HEK293T (cell line): ENCODE data around the gene AP5S1.
A peak's percentile ranks its signal among the peaks of the same experiment; 100 is the strongest.

Experiments used
- CTCF ChIA-PET: fragments of 350-600 bp; formaldehyde crosslinking; extraction: SDS; loops from one replicate; lab custom pipeline; 2021; ENCODE audit warnings: antibody characterized with exemption, inconsistent platforms; lab: Yijun Ruan, JAX
- POLR2A ChIA-PET: fragments of 350-600 bp; formaldehyde crosslinking; extraction: SDS; loops from one replicate; lab custom pipeline; 2020; ENCODE audit warnings: antibody characterized with exemption, inconsistent platforms; lab: Yijun Ruan, JAX
- DNase-seq: peaks from one replicate; pipeline ENCODE4 v3.0.0; 2012; ENCODE audit warnings: mixed read lengths; ENCODE audit errors: extremely low spot score
- ARNT ChIP-seq: fragments of 450-650 bp; IDR thresholded peaks from 2 replicates; pipeline ENCODE4 v1.6.1; 2017; ENCODE audit warnings: mild to moderate bottlenecking
- BHLHE40 ChIP-seq: fragments of 450-650 bp; IDR thresholded peaks from 2 replicates; pipeline ENCODE4 v1.6.1; 2016; ENCODE audit warnings: mild to moderate bottlenecking, moderate library complexity, borderline replicate concordance
- CTBP1 ChIP-seq: fragments of 450-650 bp; IDR thresholded peaks from 2 replicates; pipeline ENCODE4 v1.6.1; 2016; ENCODE audit warnings: borderline replicate concordance
- ELF4 ChIP-seq: fragments of 450-650 bp; IDR thresholded peaks from 2 replicates; pipeline ENCODE4 v1.6.1; 2017; ENCODE audit warnings: antibody characterized with exemption
- FOXA1 ChIP-seq: fragments of 450-650 bp; IDR thresholded peaks from 2 replicates; pipeline ENCODE4 v1.6.1; 2016; ENCODE audit warnings: mild to moderate bottlenecking
- FOXK2 ChIP-seq: fragments of 450-650 bp; IDR thresholded peaks from 2 replicates; pipeline ENCODE4 v1.6.1; 2016; ENCODE audit warnings: mild to moderate bottlenecking
- FOXM1 ChIP-seq: fragments of 450-650 bp; IDR thresholded peaks from 2 replicates; pipeline ENCODE4 v1.6.1; 2017; ENCODE audit warnings: mild to moderate bottlenecking, borderline replicate concordance
- HDGF ChIP-seq: fragments of 450-650 bp; IDR thresholded peaks from 2 replicates; pipeline ENCODE4 v1.6.1; 2017; ENCODE audit warnings: antibody characterized with exemption, borderline replicate concordance
- L3MBTL2 ChIP-seq: fragments of 450-650 bp; conservative IDR thresholded peaks from 2 replicates; pipeline ENCODE4 v1.6.1; 2016; ENCODE audit warnings: mild to moderate bottlenecking
- LEF1 ChIP-seq: fragments of 450-650 bp; IDR thresholded peaks from 2 replicates; pipeline ENCODE4 v1.6.1; 2017; ENCODE audit warnings: mild to moderate bottlenecking, borderline replicate concordance
- NFRKB ChIP-seq: fragments of 450-650 bp; IDR thresholded peaks from 2 replicates; pipeline ENCODE4 v1.6.1; 2016; ENCODE audit warnings: mild to moderate bottlenecking, moderate library complexity
- PKNOX1 ChIP-seq: fragments of 450-650 bp; IDR thresholded peaks from 2 replicates; pipeline ENCODE4 v1.6.1; 2016
- SP1 ChIP-seq: fragments of 450-650 bp; IDR thresholded peaks from 2 replicates; pipeline ENCODE4 v1.6.1; 2017
- SUZ12 ChIP-seq: fragments of 450-650 bp; IDR thresholded peaks from 2 replicates; pipeline ENCODE4 v1.6.1; 2016; ENCODE audit warnings: mild to moderate bottlenecking
- TARDBP ChIP-seq: fragments of 450-650 bp; IDR thresholded peaks from 2 replicates; pipeline ENCODE4 v1.6.1; 2016
- ZNF384 ChIP-seq: fragments of 450-650 bp; IDR thresholded peaks from 2 replicates; pipeline ENCODE4 v1.6.1; 2016

The AP5S1 gene

DNA sequence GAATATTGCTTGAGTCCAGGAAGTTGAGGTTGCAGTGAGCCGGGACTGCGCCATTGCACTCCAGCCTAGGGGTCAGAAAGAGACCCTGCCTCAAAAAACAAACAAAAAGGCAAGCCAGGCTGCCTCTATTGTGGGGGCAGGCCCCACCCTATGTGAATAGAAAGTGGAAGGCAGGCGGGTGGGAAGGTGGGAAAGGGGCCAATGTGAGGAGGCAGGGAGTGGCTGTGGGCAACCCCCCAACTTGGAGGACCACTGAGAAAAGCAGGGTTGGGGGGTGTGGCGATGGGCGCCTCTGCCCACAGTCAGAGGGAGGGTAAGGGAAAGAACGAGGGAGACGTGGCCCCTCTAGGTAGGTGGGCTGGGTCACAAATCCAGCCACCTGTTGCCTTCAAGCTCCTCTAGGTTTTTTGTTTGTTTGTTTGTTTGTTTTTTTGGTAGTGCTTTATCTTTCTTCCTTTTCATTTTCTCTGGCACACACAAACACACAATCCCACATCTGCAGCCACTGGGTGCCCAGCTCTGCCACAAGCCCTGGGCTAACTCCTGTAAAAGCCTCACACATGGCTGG is 5.3 kb upstream of the AP5S1 start:
- ChIA-PET CTCF (no interaction called here), POLR2A (no interaction called here)
- TF ChIP-seq FOXA1 (no peak), NFRKB (no peak), ZNF384 (no peak), SUZ12 (no peak), TARDBP (no peak), SP1 (no peak), LEF1 (no peak), HDGF (no peak), FOXM1 (no peak), L3MBTL2 (no peak), CTBP1 (no peak), BHLHE40 (no peak), FOXK2 (no peak)
- DNase-seq: no peak

- no peak for DNase-seq
- ChIA-PET CTCF (no interaction called here), POLR2A (no interaction called here)
- TF ChIP-seq TARDBP (no peak), ZNF384 (no peak), FOXK2 (no peak), ELF4 (no peak), FOXM1 (no peak), CTBP1 (no peak), SUZ12 (no peak), NFRKB (no peak), FOXA1 (no peak), LEF1 (no peak), BHLHE40 (no peak), SP1 (no peak)
These were observed 4.5 kb upstream of the AP5S1 start for GRCh38 chr20:3815703-3816315.

DNA sequence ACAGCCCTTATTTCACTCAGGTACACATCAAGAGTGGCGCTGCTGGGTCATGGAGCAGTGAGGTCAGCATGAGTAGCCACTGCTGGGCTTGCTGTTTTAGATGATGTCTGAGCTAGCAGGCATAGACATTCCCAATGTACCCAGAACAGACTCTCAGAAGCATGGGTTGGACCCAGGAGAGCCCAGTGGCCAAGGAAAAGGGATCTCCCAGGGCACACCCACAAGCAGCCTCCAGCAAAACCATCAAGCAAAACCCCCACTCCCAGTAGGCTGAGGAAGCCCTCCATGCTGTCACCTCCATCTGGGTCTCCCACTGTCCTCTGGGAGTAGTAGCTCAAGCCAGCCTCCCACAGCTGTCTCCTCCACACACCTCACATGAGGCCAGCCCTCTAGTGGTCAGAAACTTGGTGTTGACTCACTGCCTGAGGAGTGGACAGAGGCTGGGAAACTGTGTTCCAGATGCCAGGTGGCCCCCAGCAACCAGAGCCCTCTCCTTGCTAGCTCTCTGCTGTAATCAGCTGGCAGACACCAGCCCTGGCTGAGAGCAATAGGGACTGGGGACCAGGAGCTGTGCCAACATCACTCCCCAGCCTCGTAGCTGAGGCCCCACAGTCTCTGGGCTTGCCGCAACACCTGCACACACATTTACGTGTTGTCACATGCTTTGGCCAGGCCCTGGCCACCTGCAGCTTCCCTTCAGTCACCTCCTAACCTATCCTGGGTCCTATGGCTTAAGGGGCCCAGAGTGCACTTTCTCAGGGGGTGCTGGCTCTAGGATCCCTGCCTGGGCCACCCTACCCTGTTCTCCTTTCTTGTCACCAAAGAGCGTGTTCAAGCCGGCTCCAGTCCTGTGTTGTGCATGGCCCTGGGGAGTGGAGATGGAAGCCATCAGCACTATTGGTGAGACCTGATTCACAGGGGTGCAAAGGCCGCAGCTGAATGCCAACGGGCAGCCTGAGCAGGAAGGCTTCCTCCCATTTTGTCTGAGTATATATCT is 1.9 kb upstream of the AP5S1 start:
- POLR2A ChIA-PET: interaction anchor here (0.7 to 3.9 kb wide), 8 partner anchors 22 to 58 kb away, joined by 3 to 47 read pairs (median 4); partner anchors contain the start of genes ADISSP, CDC25B and CENPB
- DNase-seq: peak; percentile 72
- TF ChIP-seq HDGF: 0 out of 2 replicates have a peak, but pooled peaks have one; percentile 59
- no peak for TF ChIP-seq SUZ12
- TF ChIP-seq BHLHE40: no peak
- no peak for TF ChIP-seq FOXK2
- CTCF ChIA-PET: interaction anchor here (0.6 to 1.8 kb wide), 13 partner anchors 8 to 258 kb away, joined by 3 to 13 read pairs (median 4); partner anchors contain the start of genes CDC25B and CENPB

- POLR2A ChIA-PET: interaction anchor here (0.7 to 3.9 kb wide), 13 partner anchors 10 to 228 kb away, joined by 3 to 47 read pairs (median 8); partner anchors contain the start of genes ADISSP, CDC25B, CENPB and SPEF1
- no peak for DNase-seq
- no peak for TF ChIP-seq CTBP1
- TF ChIP-seq SP1: no peak
- no peak for TF ChIP-seq SUZ12
- TF ChIP-seq BHLHE40: no peak
- no peak for TF ChIP-seq L3MBTL2
- TF ChIP-seq FOXA1: no peak
- TF ChIP-seq TARDBP: no peak
- no peak for TF ChIP-seq ELF4
- TF ChIP-seq ARNT: no peak
- no peak for TF ChIP-seq ZNF384
- no peak for TF ChIP-seq NFRKB
- TF ChIP-seq LEF1: no peak
- TF ChIP-seq PKNOX1: no peak
- CTCF ChIA-PET: interaction anchor here (0.7 to 1.9 kb wide), 6 partner anchors 14 to 78 kb away, joined by 3 to 9 read pairs (median 4); partner anchors contain the start of genes CDC25B and CENPB
These were observed 818 bp upstream of the AP5S1 start for GRCh38 chr20:3819411-3820047.

- POLR2A ChIA-PET: interaction anchor here (1.0 to 3.9 kb wide), 15 partner anchors 8 to 142 kb away, joined by 3 to 47 read pairs (median 8); partner anchors contain the start of genes ADISSP, CDC25B, CENPB and SPEF1
- CTCF ChIA-PET: interaction anchor here (0.5 to 1.9 kb wide), 10 partner anchors 11 to 93 kb away, joined by 3 to 9 read pairs (median 4); partner anchors contain the start of genes CDC25B and CENPB
- DNase-seq: no peak
- TF ChIP-seq FOXK2 (no peak), HDGF (no peak), NFRKB (no peak), SP1 (no peak), ZNF384 (no peak), ELF4 (no peak), BHLHE40 (no peak)
These were observed 767 bp downstream of the AP5S1 start for GRCh38 chr20:3820901-3821727.
